Measurements from ENCODE around the gene CCN2.

Gene CCN2

GRCh38 chr6:131958542-131959470 lies 7.6 kb upstream of the CCN2 start:
- H4K20me1 ChIP-seq (ENCODE audit: insufficient read depth, low read length) = no peaks in the 10 kb centered on the region
- TF ChIP-seq EZH2 (IDR thresholded peaks at IDR 0.05; ENCODE audit: borderline replicate concordance, low read length) = no peak
- no peak for TF ChIP-seq CTCF (IDR thresholded peaks at IDR 0.05; ENCODE audit: low read length)
- H3K4me1 ChIP-seq (ENCODE audit: insufficient read depth, low read length, severe bottlenecking) = no peaks in the 10 kb centered on the region
- H3K9ac ChIP-seq (ENCODE audit: low read length) = no peak overlapping the region
- H3K4me2 ChIP-seq (ENCODE audit: low read length) = no peak overlapping the region
- H3F3A ChIP-seq (ENCODE audit: insufficient read depth, low read length) = no peaks in the 10 kb centered on the region
- H3K4me3 ChIP-seq (ENCODE audit: low read depth, low read length, poor library complexity, severe bottlenecking) = no peak overlapping the region
- no peaks in the 10 kb centered on the region for H3K9me3 ChIP-seq (ENCODE audit: low read length)
- no peak overlapping the region for H2AFZ ChIP-seq (ENCODE audit: low read length)
- no peaks in the 10 kb centered on the region; the same call in 1 of the 2 replicates for H3K27me3 ChIP-seq (ENCODE audit: insufficient read depth, low read length)
- H3K9me2 ChIP-seq (ENCODE audit: low read depth, low read length) = no peaks in the 10 kb centered on the region
- no peaks in the 10 kb centered on the region for H3K79me2 ChIP-seq (ENCODE audit: insufficient read depth, low read length)
- no peak overlapping the region for H3K27ac ChIP-seq (ENCODE audit: low read depth, low read length, poor library complexity, severe bottlenecking)
- H3K36me3 ChIP-seq (ENCODE audit: insufficient read depth, low read length) = no peaks in the 10 kb centered on the region

- no peaks in the 10 kb centered on the region for H3K9me2 ChIP-seq (ENCODE audit: low read depth, low read length)
- H3K9me3 ChIP-seq (ENCODE audit: low read length) = no peaks in the 10 kb centered on the region
- no peaks in the 10 kb centered on the region for H3K36me3 ChIP-seq (ENCODE audit: insufficient read depth, low read length)
- H3K9ac ChIP-seq (ENCODE audit: low read length) = no peak overlapping the region
- H3K4me2 ChIP-seq (ENCODE audit: low read length) = no peak overlapping the region
- H3F3A ChIP-seq (ENCODE audit: insufficient read depth, low read length) = no peaks in the 10 kb centered on the region
- no peak overlapping the region for H3K27ac ChIP-seq (ENCODE audit: low read depth, low read length, poor library complexity, severe bottlenecking)
- H4K20me1 ChIP-seq (ENCODE audit: insufficient read depth, low read length) = no peaks in the 10 kb centered on the region
- no peak overlapping the region for H2AFZ ChIP-seq (ENCODE audit: low read length)
- H3K79me2 ChIP-seq (ENCODE audit: insufficient read depth, low read length) = no peaks in the 10 kb centered on the region
- H3K4me3 ChIP-seq (ENCODE audit: low read depth, low read length, poor library complexity, severe bottlenecking) = no peak overlapping the region
- no peak for TF ChIP-seq EZH2 (IDR thresholded peaks at IDR 0.05; ENCODE audit: borderline replicate concordance, low read length)
- TF ChIP-seq CTCF (IDR thresholded peaks at IDR 0.05; ENCODE audit: low read length) = no peak
- no peaks in the 10 kb centered on the region for H3K4me1 ChIP-seq (ENCODE audit: insufficient read depth, low read length, severe bottlenecking)
- no peaks in the 10 kb centered on the region; the same call in 1 of the 2 replicates for H3K27me3 ChIP-seq (ENCODE audit: insufficient read depth, low read length)
Observed at GRCh38 chr6:131958095-131958494, 6.9 kb upstream of the CCN2 start.

GRCh38 chr6:131955876-131956275 lies 4.7 kb upstream of the CCN2 start:
- Histone ChIP-seq H3K27me3 (ENCODE audit: insufficient read depth, low read length) (no peaks in the 10 kb centered on the region; the same call in 1 of the 2 replicates), H3F3A (ENCODE audit: insufficient read depth, low read length) (no peaks in the 10 kb centered on the region), H3K4me2 (ENCODE audit: low read length) (no peak overlapping the region), H3K79me2 (ENCODE audit: insufficient read depth, low read length) (no peaks in the 10 kb centered on the region), H3K9me3 (ENCODE audit: low read length) (no peaks in the 10 kb centered on the region), H3K4me3 (ENCODE audit: low read depth, low read length, poor library complexity, severe bottlenecking) (no peak overlapping the region), H3K9ac (ENCODE audit: low read length) (no peak overlapping the region), H2AFZ (ENCODE audit: low read length) (no peak overlapping the region), H3K9me2 (ENCODE audit: low read depth, low read length) (no peaks in the 10 kb centered on the region), H4K20me1 (ENCODE audit: insufficient read depth, low read length) (no peaks in the 10 kb centered on the region), H3K27ac (ENCODE audit: low read depth, low read length, poor library complexity, severe bottlenecking) (no peak overlapping the region), H3K4me1 (ENCODE audit: insufficient read depth, low read length, severe bottlenecking) (no peaks in the 10 kb centered on the region), H3K36me3 (ENCODE audit: insufficient read depth, low read length) (no peaks in the 10 kb centered on the region)
- no peak for TF ChIP-seq CTCF (IDR thresholded peaks at IDR 0.05; ENCODE audit: low read length)
- no peak for TF ChIP-seq EZH2 (IDR thresholded peaks at IDR 0.05; ENCODE audit: borderline replicate concordance, low read length)
